Activated naive CD4-positive, alpha-beta T cell treated with Interleukin-2 at 50 U/mL for 16 hours (primary cell): ENCODE data around the gene ADH1C.
"Not testable (repeated sequence)": the region's sequence is repeated elsewhere in the genome, so short reads cannot be mapped to it uniquely, and the experiment has no call there.

Experiments
- DNase-seq: peaks from one replicate; pipeline ENCODE4 v3.0.0-alpha.2; 2020

The ADH1C gene

DNA sequence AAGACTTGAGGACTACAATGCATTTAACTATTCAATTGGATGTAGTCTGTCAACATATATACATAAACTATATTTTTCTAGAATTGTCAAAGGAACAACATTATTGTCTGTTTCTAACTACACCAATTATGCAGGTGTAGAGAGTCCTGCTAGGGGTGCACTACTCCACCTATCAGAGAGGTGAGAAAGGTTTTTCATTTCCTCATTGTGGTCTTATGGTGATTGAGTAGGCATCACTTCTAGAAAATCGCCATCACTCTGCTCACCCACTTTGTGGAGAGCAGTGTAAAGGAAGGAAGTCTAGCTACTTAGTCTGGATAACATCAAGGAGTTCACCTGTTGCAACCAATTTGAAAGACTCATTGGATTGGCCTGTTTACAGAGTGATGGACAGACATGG, 4.4 kb upstream of the ADH1C start:
- no peak for DNase-seq

DNA sequence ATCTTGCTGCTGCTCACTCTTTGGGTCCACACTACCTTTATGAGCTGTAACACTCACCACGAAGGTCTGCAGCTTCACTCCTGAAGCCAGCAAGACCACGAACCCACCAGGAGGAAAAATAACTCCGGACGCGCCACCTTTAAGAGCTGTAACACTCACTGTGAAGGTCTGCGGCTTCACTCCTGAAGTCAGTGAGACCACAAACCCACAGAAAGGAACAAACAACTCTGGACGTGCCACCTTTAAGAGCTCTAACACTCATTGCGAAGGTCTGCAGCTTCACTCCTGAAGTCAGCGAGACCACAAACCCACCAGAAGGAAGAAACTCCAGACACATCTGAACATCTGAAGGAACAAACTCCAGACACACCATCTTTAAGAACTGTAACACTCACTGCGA, 3.6 kb upstream of the ADH1C start:
- DNase-seq = not testable (repeated sequence)

DNA sequence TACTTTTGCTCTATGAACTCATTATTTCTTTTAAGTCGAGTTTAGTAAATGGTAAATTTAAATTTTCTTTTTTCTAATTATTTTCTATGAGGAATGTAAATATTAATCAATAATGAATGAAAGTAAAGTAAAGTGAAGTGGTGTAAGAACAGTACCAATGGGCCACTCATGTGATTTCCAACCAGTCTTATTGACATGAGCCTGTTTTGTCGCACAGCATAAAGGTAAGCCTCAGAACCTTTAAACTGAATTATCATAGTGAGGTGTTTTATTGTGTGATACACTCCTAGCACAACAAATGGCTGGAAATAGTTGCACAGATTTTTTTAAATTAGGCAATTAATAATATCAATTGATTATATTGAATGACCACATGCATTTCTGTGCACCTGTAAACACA, 1.1 kb downstream of the ADH1C start:
- DNase-seq = no peak

DNA sequence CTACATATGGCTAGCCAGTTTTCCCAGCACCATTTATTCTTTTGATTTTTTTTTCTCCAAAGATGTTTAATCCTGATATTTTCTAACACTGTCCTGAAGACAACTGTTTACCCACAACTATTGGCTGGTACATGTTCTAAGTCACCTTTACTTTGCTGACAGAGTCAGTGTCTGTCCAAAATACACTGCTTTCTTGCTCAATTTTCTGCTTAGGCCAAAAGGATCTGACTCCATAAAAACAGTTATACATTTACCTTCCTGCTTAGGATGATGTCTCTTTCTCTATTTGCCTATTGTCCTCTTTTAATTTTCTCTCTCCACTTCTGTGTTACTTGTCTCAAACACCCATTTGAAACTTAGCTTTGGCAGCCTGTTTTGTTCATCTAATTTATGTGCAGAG, 3.2 kb downstream of the ADH1C start:
- no peak for DNase-seq

DNA sequence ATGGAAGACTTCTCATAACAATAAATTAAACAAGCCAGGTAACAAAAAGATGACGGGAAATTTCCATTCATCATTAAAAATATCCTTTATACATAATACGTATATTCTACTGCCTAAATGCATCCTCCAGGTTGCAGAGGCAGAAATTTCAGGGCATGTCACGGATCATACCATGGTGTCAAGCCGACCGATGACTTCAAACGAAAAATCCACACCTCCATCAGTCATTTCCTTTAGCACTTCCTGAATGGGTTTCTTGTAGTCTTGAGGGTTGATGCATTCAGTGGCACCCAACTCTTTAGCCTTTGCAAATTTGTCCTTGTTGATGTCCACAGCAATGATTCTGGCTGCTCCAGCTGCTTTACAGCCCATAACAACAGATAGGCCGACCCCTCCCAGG, 9.9 kb downstream of the ADH1C start:
- not testable (repeated sequence) for DNase-seq

DNA sequence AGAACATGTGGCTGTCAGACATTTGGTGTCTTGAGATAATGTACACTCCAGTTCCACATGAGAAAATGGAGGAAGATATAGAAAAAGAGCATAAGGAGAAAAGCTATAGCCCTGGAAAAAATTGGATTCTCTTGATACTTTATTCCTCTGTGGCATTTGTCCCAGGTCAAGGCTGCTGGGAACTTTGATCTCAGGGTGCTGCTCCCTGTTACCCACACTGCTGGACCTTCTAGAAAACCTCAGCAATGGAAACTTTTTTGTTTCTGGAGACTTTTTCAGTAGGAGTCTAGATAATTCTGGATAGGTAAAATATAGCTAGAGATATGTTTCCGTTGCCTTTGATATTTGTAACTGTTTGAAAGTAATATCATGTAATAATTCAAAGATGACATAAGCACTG, 11.1 kb downstream of the ADH1C start:
- no peak for DNase-seq

DNA sequence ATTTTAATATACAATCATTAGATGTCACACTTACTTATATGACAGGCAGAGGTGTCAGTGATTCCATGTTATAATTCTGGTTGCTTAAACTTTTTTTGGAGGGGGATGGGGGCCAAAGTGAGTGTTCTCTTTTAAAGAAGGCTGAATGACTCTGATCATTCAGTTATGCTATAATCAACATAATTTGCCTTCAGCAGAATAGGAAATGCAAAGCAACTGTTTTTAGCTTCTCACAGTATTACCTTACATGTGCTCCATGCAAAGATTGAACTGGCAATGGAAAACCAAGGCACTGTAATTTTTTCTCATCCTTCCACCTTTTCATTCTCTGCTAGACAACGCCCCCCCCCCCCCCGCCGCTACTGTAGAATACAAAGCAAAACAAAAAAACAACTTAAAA, 13.4 kb downstream of the ADH1C start:
- DNase-seq = no peak

DNA sequence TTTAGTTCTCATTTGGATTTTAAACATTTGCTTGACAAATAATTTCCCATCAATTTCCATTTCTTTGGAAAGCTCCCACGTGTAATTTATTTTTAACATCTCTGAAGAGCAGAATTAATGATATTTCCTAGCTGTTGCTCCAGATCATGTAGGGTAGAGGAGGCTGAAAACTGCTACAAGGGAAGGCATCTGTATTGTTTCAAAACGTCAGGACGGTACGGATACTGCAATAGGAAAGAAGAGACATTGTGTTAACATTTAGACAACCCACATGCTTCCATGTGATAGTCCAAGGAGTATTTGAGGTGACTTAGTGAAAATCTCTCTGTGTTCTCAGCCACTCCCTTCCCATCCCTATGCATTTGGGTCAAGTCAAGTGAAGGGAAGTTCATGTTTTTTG, 16.0 kb downstream of the ADH1C start:
- no peak for DNase-seq

DNA sequence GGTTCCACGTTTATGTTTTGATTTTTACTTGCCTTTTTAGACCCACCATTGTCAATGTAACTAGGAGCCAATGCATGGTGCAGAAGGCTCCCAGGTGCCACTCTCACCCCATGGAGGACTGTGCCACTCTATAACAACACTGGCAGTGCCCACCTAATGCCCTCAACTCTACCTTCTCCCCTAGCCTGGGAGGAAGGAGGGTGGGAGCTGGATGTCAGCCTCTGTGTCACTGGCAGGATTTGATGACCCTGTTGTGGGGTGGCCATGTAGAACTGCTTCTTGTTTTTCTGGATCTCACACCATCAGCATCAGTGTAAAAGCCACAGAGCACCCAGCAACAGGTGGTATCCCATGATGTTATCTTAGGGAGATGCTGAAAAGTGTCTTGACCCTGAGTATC, 17.7 kb downstream of the ADH1C start:
- no peak for DNase-seq

DNA sequence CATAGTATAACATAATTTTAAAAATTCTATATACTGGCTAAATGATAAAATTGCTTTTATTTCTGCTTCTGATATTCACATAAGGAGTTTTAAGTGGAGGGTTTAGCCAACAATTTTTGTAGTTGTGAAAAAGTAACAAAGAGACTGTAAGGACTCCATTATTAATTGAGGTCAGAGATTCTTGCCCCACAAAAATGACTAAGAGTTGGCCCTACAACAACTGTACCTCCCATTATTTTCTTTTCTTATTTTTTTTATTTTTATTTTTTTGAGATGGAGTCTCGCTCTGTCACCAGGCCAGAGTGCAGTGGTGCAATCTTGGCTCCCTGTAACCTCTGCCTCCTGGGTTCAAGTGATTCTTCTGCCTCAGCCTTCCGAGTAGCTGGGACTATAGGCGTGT, 21.9 kb downstream of the ADH1C start:
- no peak for DNase-seq

DNA sequence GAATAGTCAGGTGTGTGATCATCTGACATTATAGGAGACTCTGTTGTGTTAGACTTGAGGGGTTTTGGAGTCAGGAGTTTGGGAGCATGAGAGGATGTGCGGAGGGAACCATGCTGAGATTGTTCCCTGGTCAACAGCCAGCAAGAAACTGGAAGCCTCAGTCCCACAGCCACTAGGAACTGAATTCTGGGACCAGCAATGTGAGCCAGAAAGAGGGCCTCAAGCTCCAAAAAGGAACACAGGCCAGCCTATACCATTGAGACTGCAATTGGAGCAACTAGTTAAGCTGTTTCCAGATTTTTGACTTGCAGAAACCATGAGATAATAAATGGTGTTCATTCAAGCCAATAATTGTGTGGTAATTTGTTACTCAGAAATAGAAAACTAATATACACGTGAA, 22.7 kb downstream of the ADH1C start:
- no peak for DNase-seq

DNA sequence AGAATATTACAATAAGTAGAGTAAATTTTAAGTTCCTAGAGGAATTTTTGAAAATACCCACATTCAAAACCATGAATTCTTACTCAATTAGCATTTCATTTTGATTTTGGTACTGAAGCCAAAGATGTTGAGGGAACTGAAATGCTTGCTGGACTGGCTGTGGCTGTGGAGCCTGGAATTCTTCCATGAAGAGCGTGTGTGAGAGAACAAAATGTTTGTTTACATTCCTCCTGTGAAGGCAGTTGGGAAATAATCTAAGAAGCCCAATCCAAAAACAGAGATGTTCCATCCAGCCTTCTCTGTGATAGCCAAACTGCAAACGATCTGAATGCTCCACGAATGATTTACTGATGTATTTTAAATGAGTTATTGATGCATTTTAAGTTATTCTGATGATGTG, 27.6 kb downstream of the ADH1C start:
- no peak for DNase-seq

DNA sequence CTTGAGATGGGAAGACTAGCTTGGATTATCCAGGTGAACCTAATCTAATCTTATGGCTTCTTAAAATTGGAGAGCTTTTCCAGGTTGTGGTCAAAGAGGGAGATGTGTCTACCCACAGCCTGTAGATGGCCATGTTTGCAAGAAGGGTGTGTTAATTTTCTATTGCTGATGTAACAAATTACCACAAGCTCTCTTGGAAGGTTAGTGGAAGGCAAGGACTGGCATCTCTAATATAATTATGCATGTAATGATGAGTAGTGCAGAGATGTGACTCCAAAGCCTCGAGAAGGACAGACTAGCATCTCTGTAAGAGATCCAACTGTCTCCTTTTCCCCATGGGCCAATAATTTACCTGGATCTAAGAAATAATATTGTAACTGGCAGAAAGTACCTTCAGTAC, 28.2 kb downstream of the ADH1C start:
- no peak for DNase-seq

DNA sequence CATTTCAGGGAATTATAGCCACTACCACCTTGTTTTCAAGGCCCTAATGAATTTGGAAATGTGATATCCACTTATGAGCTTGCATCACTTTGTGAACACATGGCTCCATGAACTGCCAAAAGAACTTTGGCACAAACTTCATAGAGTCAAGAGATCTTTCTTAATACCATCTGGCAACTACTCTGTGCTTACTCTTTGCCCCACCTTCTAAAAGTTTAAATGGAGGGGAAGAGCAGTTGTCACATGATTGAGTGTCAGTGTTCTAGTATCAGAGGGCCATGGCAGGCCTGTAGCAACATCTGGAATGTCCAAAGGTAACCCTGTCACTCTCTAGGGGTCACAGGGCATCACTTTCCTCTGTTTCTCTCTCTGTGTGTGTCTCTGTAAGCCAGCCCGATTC, 28.8 kb downstream of the ADH1C start:
- no peak for DNase-seq

DNA sequence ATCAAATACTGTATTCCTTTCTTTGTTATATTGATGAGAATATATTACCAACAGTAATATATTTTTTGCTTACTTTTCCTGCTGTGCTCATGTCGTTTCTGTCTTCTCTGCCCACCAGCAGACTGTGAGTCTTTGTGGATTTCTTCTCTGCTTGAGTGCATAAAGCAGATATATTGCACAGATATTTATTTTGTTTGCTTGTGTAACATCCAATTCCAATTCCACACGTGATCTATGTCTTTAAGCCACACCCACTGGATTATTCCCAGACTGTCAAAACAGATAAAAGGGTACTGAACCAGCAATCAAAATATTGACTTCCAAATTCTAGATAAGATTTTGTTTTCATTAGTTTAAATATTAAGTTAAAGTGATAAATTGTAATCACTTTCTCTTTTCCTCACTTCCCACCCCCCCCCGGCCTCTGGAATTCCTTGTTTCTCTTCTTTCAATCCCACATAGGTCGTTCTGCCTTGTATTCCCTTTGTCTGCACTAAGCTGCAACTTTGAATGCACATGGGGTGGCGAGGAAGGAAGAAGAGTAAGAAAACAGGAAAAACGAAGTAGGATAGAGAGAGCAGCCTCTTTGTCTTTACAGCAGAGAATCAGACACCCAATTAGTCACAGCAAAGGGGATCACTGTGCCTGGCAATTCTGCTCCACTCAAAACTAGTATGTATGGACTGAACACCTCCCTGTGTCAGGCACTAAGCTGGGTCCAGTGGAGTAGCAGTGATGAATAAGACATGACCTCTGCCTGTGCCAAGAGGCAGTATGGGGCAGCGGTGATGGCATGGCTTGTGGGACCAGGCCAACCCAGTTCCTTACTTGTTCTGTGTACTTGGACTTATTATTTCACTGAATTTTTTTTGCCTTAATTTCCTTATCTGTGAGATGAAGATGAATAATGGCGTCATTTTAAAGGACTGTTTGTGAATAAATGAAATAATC, 31.0 kb downstream of the ADH1C start, which contains the start of gene ADH1B:
Gene ADH1B (minus strand): TSS at position 161 of the 951 bp plus-strand sequence. CDS start 70 bp downstream, at position 91.
- no peak for DNase-seq

DNA sequence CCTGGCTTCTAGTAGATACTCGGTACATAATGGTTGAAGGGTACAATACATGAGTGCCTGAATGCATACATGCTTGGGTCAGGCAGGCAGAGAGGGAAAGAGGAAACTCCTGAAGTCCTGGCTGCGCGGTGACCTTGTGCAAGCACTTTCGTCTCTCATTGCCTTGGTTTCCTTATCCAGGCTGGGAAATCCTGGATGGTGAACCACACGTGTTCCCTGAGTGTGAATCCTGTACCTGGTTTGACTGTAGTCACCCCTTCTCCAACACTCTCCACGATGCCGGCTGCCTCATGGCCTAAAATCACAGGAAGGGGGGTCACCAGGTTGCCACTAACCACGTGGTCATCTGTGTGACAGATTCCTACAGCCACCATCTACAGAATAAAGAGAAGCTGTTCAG, 34.7 kb downstream of the ADH1C start:
- DNase-seq = not testable (repeated sequence)

DNA sequence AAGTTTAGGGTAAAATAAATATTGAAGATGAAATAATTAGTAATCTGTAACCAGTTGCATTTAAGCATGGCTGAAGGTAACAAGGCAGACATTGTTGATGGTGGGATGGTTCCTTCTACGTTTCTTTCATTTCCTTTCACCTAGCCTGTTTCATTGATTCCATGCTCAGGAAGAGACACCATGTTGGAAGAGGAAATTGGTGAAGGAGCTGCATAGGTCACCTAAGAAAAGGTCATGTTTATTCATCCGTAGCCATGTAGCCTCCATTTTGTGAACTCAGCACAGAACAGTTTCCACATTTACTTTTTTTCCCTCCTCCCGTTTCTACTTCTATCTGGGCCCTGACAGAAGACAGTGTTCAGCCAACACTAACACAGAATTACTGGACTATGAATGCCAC, 35.2 kb downstream of the ADH1C start:
- no peak for DNase-seq

DNA sequence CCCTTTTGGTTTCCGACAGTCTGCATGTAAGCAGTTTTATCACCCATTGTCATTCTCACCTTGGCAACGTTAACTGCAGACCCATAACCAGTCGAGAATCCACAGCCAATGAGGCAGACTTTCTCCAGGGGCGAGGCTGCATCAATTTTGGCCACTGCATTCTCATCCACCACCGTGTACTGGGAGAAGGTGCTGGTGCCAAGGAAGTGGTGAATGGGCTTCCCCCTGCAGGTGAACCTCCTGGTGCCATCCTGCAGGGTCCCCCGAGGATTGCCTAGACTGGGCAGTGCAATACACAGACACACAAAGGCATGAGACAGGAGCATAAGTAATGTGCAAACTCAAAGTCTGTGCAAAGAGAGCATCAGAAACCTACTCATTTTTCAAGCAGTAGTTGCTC, 36.7 kb downstream of the ADH1C start:
- no peak for DNase-seq

DNA sequence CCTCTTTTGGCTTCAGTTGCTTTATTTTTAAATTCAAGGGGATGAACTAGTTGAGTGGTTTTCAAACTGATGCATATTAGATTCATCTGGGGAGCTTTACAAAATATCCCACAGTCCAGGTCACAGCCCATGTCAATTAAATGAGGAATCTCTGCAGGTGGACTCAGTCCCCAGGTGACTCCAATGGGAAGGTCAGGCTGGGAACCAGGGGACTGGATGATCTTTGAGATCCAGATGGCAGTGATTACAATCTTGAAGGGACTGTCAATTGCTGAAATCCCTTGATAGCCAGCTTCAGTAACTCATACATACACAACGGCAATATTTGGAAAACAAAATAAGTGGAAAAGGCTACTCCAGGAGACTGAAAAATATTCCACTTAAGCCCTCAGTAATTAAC, 38.3 kb downstream of the ADH1C start:
- DNase-seq = no peak

DNA sequence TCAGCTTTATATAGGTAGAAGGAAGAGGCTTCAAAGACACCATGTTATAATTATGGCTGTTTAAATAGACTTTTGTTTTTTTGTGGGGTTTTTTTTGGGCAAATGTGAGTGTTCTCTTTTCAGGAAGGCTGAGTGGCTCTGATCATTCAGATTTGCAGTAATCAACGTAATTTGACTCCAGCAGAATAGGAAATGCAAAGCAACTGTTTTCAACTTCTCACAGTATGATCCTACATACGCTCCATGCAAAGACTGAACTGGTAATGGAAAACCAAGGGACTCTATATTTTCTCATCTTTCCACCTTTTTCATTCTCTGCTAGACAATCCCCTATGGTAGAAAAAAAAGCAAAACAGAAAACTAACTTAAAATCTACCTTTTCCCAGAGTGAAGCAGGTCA, 42.2 kb downstream of the ADH1C start:
- no peak for DNase-seq

DNA sequence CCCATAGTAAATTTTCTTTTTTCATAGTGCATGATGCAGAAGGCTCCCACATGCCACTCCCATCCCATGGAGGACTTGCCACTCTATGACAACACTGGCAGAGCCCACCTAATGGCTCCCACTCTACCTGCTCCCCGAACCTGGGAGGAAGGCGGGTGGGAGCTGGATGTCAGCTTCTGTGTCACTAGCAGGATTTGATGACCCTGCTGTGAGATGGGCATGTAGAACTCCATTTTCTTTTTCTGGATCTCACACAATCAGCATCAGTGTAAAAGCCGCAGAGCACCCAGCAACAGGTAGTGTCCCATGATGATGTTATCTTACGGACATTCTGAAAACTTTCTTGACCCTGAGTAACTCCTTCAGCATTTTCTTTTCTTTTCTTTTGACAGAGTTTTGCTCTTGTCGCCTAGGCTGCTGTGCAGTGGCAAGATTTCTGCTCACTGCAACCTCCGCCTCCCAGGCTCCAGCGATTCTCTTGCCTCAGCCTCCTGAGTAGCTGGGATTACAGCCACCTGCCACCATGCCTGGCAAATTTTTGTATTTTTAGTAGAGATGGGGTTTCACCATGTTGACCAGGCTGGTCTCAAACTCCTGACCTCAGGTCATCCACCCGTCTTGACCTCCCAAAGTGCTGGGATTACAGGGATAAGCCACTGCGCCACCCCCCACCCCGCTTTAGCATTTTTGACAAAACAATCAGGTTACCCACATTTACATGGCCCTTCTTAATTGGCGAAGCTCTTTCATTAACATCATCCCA, 46.7 kb downstream of the ADH1C start:
- no peak for DNase-seq

DNA sequence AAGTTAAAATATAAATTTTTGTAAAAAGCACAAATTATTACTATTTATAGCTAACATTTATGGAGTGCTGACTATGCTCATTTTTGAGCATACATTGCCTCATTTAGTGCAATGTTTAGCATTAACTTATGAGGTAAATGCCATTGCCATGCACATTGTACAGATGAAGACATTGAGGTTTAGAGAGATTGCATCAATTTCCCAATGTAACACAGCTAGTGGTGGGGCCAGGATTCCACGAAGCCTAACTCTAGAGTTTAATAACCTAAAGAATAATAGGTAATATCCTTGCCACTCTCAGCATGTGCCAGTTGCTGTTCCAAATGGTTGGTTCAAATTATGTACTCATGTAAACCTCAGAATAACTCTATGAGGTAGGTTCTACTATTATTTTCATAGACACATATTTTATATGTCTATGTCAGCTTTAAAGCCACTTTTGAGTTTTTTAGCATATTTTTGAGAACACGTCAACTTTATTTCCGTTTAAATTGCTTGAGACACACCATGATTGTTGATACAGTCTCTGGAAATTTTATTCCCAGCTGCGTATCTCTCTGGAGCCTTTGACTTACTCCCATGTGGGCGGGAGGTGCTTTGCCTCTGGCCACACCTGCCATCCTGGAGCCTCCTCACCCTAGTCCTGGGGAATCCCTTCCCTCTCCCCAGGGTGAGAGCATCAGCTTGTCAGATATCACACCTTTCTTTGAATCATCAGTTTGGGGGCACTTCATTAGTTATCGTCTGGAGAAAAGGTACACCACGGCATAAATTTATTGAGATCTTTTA, 51.0 kb downstream of the ADH1C start:
- no peak for DNase-seq

DNA sequence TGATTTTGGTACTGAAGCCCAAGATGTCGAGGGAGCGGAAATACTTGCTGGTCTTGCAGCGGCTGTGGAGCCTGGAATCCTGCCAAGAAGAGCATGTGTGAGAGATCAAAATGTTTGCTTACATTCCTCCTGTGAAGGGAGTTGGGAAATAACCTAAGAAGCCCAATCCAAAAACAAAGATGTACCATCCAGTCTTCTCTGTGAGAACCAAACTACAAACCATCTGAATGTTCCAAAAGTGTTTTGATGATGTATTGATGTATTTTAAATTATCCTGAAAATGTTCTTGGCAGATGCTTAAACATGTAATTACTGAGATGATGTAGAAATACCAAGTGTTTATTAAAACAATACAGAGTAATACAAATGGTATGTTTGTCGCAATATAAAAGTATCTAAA, 51.6 kb downstream of the ADH1C start:
- no peak for DNase-seq
